ENCODE measurements around the gene CNTN5. TPM values are rescaled to one million over a fixed set of nuclear protein-coding genes. Genes with fewer than 3 reads are reported as not detected.

The CNTN5 gene
- total RNA-seq, 4 donors from 2014 or later: not detected

GRCh38 chr11:100302824-100303223 is 1282.1 kb downstream of the CNTN5 start:
- no peaks in the 10 kb centered on the region for H3K27me3 ChIP-seq
- H3K36me3 ChIP-seq: no peaks in the 10 kb centered on the region
- no peak overlapping the region for H3K27ac ChIP-seq
- H3K4me3 ChIP-seq: no peak overlapping the region
- no peaks in the 10 kb centered on the region for H3K9me3 ChIP-seq
- H3K4me1 ChIP-seq: no peaks in the 10 kb centered on the region
- TF ChIP-seq CTCF (IDR thresholded peaks at IDR 0.05) (no peak), EP300 (IDR thresholded peaks at IDR 0.05) (no peak), POLR2A (IDR thresholded peaks at IDR 0.05) (no peak), POLR2AphosphoS5 (IDR thresholded peaks at IDR 0.05) (no peak)
- no peak for DNase-seq (ENCODE audit: low spot score in 2 of 2)
- WGBS: 51% methylated on average over 3 of the region's 3 CpGs

- WGBS: 88% methylated on average over 3 of the region's 3 CpGs
- Histone ChIP-seq H3K27ac (no peak overlapping the region), H3K36me3 (no peaks in the 10 kb centered on the region), H3K4me1 (no peaks in the 10 kb centered on the region), H3K9me3 (no peaks in the 10 kb centered on the region), H3K4me3 (no peak overlapping the region), H3K27me3 (no peaks in the 10 kb centered on the region)
- TF ChIP-seq POLR2AphosphoS5 (IDR thresholded peaks at IDR 0.05) (no peak), CTCF (IDR thresholded peaks at IDR 0.05) (no peak), EP300 (IDR thresholded peaks at IDR 0.05) (no peak), POLR2A (IDR thresholded peaks at IDR 0.05) (no peak)
- no peak for DNase-seq (ENCODE audit: low spot score in 2 of 2)
These were observed 1283.1 kb downstream of the CNTN5 start for GRCh38 chr11:100303897-100304296.

DNA sequence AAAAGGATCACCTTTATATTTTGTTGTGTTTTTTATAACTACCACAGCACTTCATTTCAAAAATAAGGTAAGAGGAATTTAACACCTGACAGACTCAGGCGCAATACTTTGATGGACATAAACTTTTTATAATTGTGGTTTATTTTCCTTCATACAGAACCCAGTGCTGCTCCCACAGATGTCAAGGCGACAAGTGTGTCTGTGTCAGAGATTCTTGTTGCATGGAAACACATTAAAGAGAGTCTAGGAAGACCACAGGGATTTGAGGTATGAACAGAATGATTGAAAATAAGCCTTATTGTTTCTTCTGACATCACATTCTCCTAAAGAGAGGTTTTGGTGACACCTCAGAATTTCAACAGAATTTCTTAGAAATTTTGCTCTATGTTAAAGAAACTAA is 1287.5 kb downstream of the CNTN5 start:
- no peak overlapping the region for H3K27ac ChIP-seq
- no peaks in the 10 kb centered on the region for H3K27me3 ChIP-seq
- no peaks in the 10 kb centered on the region for H3K4me1 ChIP-seq
- H3K4me3 ChIP-seq: no peak overlapping the region
- DNase-seq (ENCODE audit: low spot score in 2 of 2): no peak
- no peaks in the 10 kb centered on the region for H3K9me3 ChIP-seq
- WGBS: 79% methylated on average over 2 of the region's 2 CpGs
- TF ChIP-seq EP300 (IDR thresholded peaks at IDR 0.05): no peak
- no peak for TF ChIP-seq CTCF (IDR thresholded peaks at IDR 0.05)
- TF ChIP-seq POLR2AphosphoS5 (IDR thresholded peaks at IDR 0.05): no peak
- no peak for TF ChIP-seq POLR2A (IDR thresholded peaks at IDR 0.05)
- no peaks in the 10 kb centered on the region for H3K36me3 ChIP-seq

DNA sequence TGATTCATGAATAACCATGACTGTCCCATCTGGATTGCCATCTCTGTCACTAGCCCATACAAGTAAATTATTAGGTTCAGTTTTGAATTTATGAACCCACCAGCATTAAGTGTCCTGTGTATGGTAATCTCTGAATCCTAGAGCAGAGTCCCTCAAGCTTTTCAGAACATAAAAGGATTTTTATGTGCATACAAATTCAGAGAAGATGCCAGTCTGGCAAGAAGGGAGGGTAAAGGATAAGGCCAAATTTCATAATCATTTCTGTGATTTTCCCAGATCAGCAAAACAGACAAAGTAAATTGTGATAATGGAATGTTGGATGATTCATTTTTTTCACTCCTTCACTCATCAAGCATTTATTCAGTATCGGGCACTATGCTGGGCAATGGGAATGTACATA is 1295.2 kb downstream of the CNTN5 start:
- 82% methylated on average over 1 of the region's 1 CpG for WGBS
- Histone ChIP-seq H3K4me1 (no peaks in the 10 kb centered on the region), H3K27ac (no peak overlapping the region), H3K4me3 (no peak overlapping the region), H3K36me3 (no peaks in the 10 kb centered on the region), H3K27me3 (no peaks in the 10 kb centered on the region), H3K9me3 (no peaks in the 10 kb centered on the region)
- no peak for DNase-seq (ENCODE audit: low spot score in 2 of 2)
- TF ChIP-seq EP300 (IDR thresholded peaks at IDR 0.05) (no peak), POLR2AphosphoS5 (IDR thresholded peaks at IDR 0.05) (no peak), POLR2A (IDR thresholded peaks at IDR 0.05) (no peak), CTCF (IDR thresholded peaks at IDR 0.05) (no peak)

GRCh38 chr11:100316952-100317351 is 1296.2 kb downstream of the CNTN5 start:
- Histone ChIP-seq H3K9me3 (no peaks in the 10 kb centered on the region), H3K27me3 (no peaks in the 10 kb centered on the region), H3K4me3 (no peak overlapping the region), H3K4me1 (no peaks in the 10 kb centered on the region), H3K36me3 (no peaks in the 10 kb centered on the region), H3K27ac (no peak overlapping the region)
- no peak for DNase-seq (ENCODE audit: low spot score in 2 of 2)
- 48% methylated on average over 3 of the region's 3 CpGs for WGBS
- TF ChIP-seq POLR2AphosphoS5 (IDR thresholded peaks at IDR 0.05) (no peak), POLR2A (IDR thresholded peaks at IDR 0.05) (no peak), EP300 (IDR thresholded peaks at IDR 0.05) (no peak), CTCF (IDR thresholded peaks at IDR 0.05) (no peak)

Data from suprapubic skin (tissue), 4 donors.